ENCODE data around the gene PRDM7. TPM values are rescaled to one million over a fixed set of nuclear protein-coding genes. Genes with fewer than 3 reads are reported as not detected.

PRDM7 gene
- total and polyA plus RNA-seq, 9 of the 15 experiments (the other 6 are each of a cell fraction or from before 2014, with no cell fraction given): not detected

- peak; percentile 96 for TF ChIP-seq ZNF592 (IDR thresholded peaks at IDR 0.05)
- no peak for TF ChIP-seq KLF10 (CRISPR knock-in tag; IDR thresholded peaks at IDR 0.05)
- peak; percentile 92 for TF ChIP-seq MAX (CRISPR knock-in tag; IDR thresholded peaks at IDR 0.05)
- no peak for TF ChIP-seq TCFL5 (CRISPR knock-in tag; conservative IDR thresholded peaks at IDR 0.05)
- TF ChIP-seq RBBP5 (IDR thresholded peaks at IDR 0.05; ENCODE audit: borderline replicate concordance, insufficient read depth, low read length, poor library complexity, severe bottlenecking): no peak
- TF ChIP-seq ZNF395 (CRISPR knock-in tag; IDR thresholded peaks at IDR 0.05): peak; percentile 92
- peak; percentile 83 for TF ChIP-seq TAF1 (IDR thresholded peaks at IDR 0.05; ENCODE audit: control insufficient read depth, extremely low read depth, insufficient read depth, low read length, severe bottlenecking)
- no peak for TF ChIP-seq PYGO2 (tag; IDR thresholded peaks at IDR 0.05)
- TF ChIP-seq, protein P1, sequence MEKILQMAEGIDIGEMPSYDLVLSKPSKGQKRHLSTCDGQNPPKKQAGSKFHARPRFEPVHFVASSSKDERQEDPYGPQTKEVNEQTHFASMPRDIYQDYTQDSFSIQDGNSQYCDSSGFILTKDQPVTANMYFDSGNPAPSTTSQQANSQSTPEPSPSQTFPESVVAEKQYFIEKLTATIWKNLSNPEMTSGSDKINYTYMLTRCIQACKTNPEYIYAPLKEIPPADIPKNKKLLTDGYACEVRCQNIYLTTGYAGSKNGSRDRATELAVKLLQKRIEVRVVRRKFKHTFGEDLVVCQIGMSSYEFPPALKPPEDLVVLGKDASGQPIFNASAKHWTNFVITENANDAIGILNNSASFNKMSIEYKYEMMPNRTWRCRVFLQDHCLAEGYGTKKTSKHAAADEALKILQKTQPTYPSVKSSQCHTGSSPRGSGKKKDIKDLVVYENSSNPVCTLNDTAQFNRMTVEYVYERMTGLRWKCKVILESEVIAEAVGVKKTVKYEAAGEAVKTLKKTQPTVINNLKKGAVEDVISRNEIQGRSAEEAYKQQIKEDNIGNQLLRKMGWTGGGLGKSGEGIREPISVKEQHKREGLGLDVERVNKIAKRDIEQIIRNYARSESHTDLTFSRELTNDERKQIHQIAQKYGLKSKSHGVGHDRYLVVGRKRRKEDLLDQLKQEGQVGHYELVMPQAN (IDR thresholded peaks at IDR 0.05; ENCODE audit: borderline replicate concordance): peak; percentile 70; the same call in 1 of the 2 replicates
- TF ChIP-seq THRAP3 (IDR thresholded peaks at IDR 0.05; ENCODE audit: borderline replicate concordance): no peak
- no peak for TF ChIP-seq POLR3G (IDR thresholded peaks at IDR 0.05; ENCODE audit: extremely low read depth, insufficient read length, insufficient replicate concordance)
- no peak for TF ChIP-seq ZNF217 (CRISPR knock-in tag; IDR thresholded peaks at IDR 0.05)
Observed at GRCh38 chr16:90022209-90023077, 54.7 kb downstream of the PRDM7 start (continued).

Measured in K562 (cell line).